ENCODE results near the gene IVD. TPM values are rescaled to one million over a fixed set of nuclear protein-coding genes. Genes with fewer than 3 reads are reported as not detected.

The IVD gene
- total and polyA plus RNA-seq, 2 of the 8 experiments (the other 6 are each of a cell fraction or from before 2014, with no cell fraction given): 55.2 to 78.8 TPM

DNA sequence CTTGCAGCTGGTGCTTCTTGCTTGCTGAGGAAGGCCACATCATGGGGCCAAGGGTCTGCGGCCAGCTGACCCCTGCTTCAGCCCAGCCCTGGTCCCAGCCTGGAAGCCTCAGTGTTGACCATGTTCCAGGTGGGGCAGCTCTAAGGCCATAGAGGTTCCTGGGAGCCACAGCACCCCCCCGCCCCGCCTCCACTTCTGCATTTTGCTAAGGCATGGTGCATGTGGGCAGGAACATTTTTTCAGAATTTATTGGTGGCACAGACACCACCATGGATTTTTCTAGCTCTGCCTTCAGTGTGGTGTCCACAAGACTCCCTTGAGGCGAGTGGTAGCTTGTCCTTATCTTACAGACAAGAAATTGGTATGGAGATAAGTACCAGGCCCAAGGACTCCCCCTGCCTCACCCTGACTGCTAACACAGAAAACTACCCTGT is 63.3 kb downstream of the IVD start:
- Histone ChIP-seq H3K4ac (replicated peaks; ENCODE audit: insufficient read length, low read depth, low read length) (no peak overlapping the region), H3K4me3 (ENCODE audit: extremely low read depth in 1 of 4, insufficient read depth in 2 of 4, low read depth in 3 of 4, low read length in 4 of 4) (no peak overlapping the region), H3K56ac (replicated peaks; ENCODE audit: insufficient read length, low read depth, low read length) (no peak overlapping the region), H3K36me3 (ENCODE audit: control insufficient read depth in 2 of 4, insufficient read depth in 4 of 4, low read length in 3 of 4) (peaks cover 12 to 32% (median 25%) of the 10 kb centered on the region in 4 experiments; a peak in 7 of 8 replicates), H3K79me1 (ENCODE audit: low read depth, low read length) (peaks cover 7% of the 10 kb centered on the region; the same call in 1 of the 2 replicates), H4K91ac (replicated peaks; ENCODE audit: insufficient read length, low read length) (no peak overlapping the region), H3K9ac (replicated peaks in 1 of 4; ENCODE audit: extremely low read depth in 1 of 4, low read depth in 3 of 4, low read length in 3 of 4) (no peak overlapping the region), H4K20me1 (replicated peaks in 1 of 2; ENCODE audit: control insufficient read depth in 1 of 2, insufficient read depth in 2 of 2, low read length in 2 of 2) (peaks cover 4 to 14% of the 10 kb centered on the region in 2 experiments), H2AK5ac (ENCODE audit: low read depth, low read length) (no peak overlapping the region), H3K27ac (ENCODE audit: low read depth, low read length) (no peak overlapping the region), H4K5ac (ENCODE audit: insufficient read length, low read depth, low read length) (no peak overlapping the region), H4K8ac (ENCODE audit: extremely low read depth, insufficient read depth, low read length) (peak overlapping the region; percentile 58; the same call in 1 of the 2 replicates), H3K4me2 (ENCODE audit: insufficient read depth in 1 of 2, low read depth in 2 of 2, low read length in 2 of 2) (no peak overlapping the region), H3K23me2 (ENCODE audit: low read depth, low read length) (peaks cover 16% of the 10 kb centered on the region), H3K14ac (ENCODE audit: insufficient read length) (no peak overlapping the region), H2BK15ac (ENCODE audit: low read length) (no peak overlapping the region), H2BK5ac (ENCODE audit: low read depth, low read length) (no peak overlapping the region), H3K27me3 (replicated peaks in 1 of 4; ENCODE audit: control insufficient read depth in 3 of 4, extremely low read depth in 1 of 4, insufficient read depth in 3 of 4, low read length in 3 of 4) (peaks cover 0 to 3% (median 0%) of the 10 kb centered on the region in 4 experiments; a peak in 1 of 7 replicates), H3K4me1 (replicated peaks in 1 of 4; ENCODE audit: control insufficient read depth in 3 of 4, insufficient read depth in 4 of 4, low read length in 3 of 4) (peaks cover 0 to 17% (median 10%) of the 10 kb centered on the region in 4 experiments; a peak in 6 of 7 replicates), H3K18ac (ENCODE audit: extremely low read depth, low read length) (no peak overlapping the region), H2BK20ac (ENCODE audit: low read length) (no peak overlapping the region), H3K79me2 (ENCODE audit: control insufficient read depth in 1 of 2, insufficient read depth in 2 of 2, low read length in 2 of 2) (no peaks in the 10 kb centered on the region), H3K23ac (ENCODE audit: insufficient read length) (no peak overlapping the region), H2BK12ac (ENCODE audit: low read depth, low read length) (no peak overlapping the region), H3K9me3 (ENCODE audit: insufficient read depth in 2 of 2, low read depth in 1 of 2, low read length in 1 of 2) (no peaks in the 10 kb centered on the region), H2AFZ (ENCODE audit: low read length) (no peak overlapping the region), H2BK120ac (replicated peaks; ENCODE audit: low read depth, low read length) (no peak overlapping the region)
- no peak for FAIRE-seq
- POLR2A ChIA-PET (ENCODE audit: partially characterized antibody): interaction anchor here (0.7 to 3.5 kb wide), 6 partner anchors 12 to 114 kb away, joined by 3 to 21 read pairs (median 4); no protein-coding TSS in a partner anchor
- 85% methylated on average over 4 of the region's 4 CpGs; no CpG with 5 or more reads in 1 of the 2 experiments for WGBS, 2 experiments (ENCODE audit: extremely low coverage in 1 of 2, insufficient coverage in 1 of 2, insufficient read length in 1 of 2, insufficient replicate concordance in 2 of 2, low coverage in 1 of 2, low lambda C conversion rate in 2 of 2, missing lambda C conversion rate in 1 of 2)
- no peak for DNase-seq (ENCODE audit: low read depth in 1 of 2, low spot score in 2 of 2)
- CTCF ChIA-PET (ENCODE audit: partially characterized antibody): interaction anchor here (0.6 to 2.4 kb wide), 8 partner anchors 10 to 118 kb away, joined by 3 to 12 read pairs (median 8); partner anchors contain the start of gene PHGR1
- TF ChIP-seq JUN (IDR thresholded peaks at IDR 0.05; ENCODE audit: low read depth, low read length) (no peak), TEAD4 (IDR thresholded peaks at IDR 0.05; ENCODE audit: low read depth, low read length) (no peak), TAF1 (IDR thresholded peaks at IDR 0.05; ENCODE audit: low read depth, low read length) (no peak), CHD1 (IDR thresholded peaks at IDR 0.05; ENCODE audit: low read depth, low read length) (no peak), TBP (IDR thresholded peaks at IDR 0.05; ENCODE audit: low read depth, low read length) (no peak), SIRT6 (IDR thresholded peaks at IDR 0.05; ENCODE audit: low read length) (no peak), KDM5A (IDR thresholded peaks at IDR 0.05; ENCODE audit: low read length) (no peak), CBX5 (IDR thresholded peaks at IDR 0.05; ENCODE audit: low read depth, low read length) (no peak), BRCA1 (IDR thresholded peaks at IDR 0.05; ENCODE audit: low read depth, low read length) (no peak), RAD21 (IDR thresholded peaks at IDR 0.05 in 1 of 2, conservative IDR thresholded peaks at IDR 0.05 in 1 of 2; ENCODE audit: low read depth in 2 of 2, low read length in 2 of 2) (no peak), PHF8 (conservative IDR thresholded peaks at IDR 0.05; ENCODE audit: low read depth, low read length) (no peak)
- TF ChIP-seq, protein P1, sequence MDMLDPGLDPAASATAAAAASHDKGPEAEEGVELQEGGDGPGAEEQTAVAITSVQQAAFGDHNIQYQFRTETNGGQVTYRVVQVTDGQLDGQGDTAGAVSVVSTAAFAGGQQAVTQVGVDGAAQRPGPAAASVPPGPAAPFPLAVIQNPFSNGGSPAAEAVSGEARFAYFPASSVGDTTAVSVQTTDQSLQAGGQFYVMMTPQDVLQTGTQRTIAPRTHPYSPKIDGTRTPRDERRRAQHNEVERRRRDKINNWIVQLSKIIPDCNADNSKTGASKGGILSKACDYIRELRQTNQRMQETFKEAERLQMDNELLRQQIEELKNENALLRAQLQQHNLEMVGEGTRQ (IDR thresholded peaks at IDR 0.05; ENCODE audit: low read length): no peak
- TF ChIP-seq, protein P2, sequence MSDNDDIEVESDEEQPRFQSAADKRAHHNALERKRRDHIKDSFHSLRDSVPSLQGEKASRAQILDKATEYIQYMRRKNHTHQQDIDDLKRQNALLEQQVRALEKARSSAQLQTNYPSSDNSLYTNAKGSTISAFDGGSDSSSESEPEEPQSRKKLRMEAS (IDR thresholded peaks at IDR 0.05): no peak
